Urothelium cell line (cell line): Measurements from ENCODE around the gene GPR4.

Experiments
- DNase-seq: peaks from one replicate; pipeline ENCODE4 v3.0.0; 2011; ENCODE audit warnings: low spot score, mixed read lengths
- FAIRE-seq: peaks from 2 replicates; lab custom pipeline; 2011; peaks lifted over from hg19 to GRCh38; lab: Jason Lieb, UNC

The GPR4 gene

GRCh38 chr19:45558399-45558878 lies 43.6 kb downstream of the GPR4 start:
- FAIRE-seq (no peak), DNase-seq (peak; percentile 34)

- FAIRE-seq (no peak), DNase-seq (no peak)
These were observed 45.2 kb downstream of the GPR4 start for GRCh38 chr19:45556835-45557234.

GRCh38 chr19:45554481-45554880 lies 47.5 kb downstream of the GPR4 start:
- DNase-seq (no peak), FAIRE-seq (no peak)

GRCh38 chr19:45553464-45553863 lies 48.5 kb downstream of the GPR4 start:
- FAIRE-seq (no peak), DNase-seq (no peak)

GRCh38 chr19:45547965-45548609 lies 53.9 kb downstream of the GPR4 start:
- FAIRE-seq = no peak

GRCh38 chr19:45547211-45547770 lies 54.7 kb downstream of the GPR4 start:
- FAIRE-seq = no peak
- no peak for DNase-seq

More at GRCh38 chr19:45547965-45548609, 53.9 kb downstream of the GPR4 start:
- peak; percentile 60 for DNase-seq

- no peak for DNase-seq
- no peak for FAIRE-seq
These were observed 59.8 kb downstream of the GPR4 start for GRCh38 chr19:45542234-45542668.
